Neural crest cell (in vitro differentiated cells): ENCODE results near the gene SORCS2. TPM values are rescaled to one million over a fixed set of nuclear protein-coding genes. Genes with fewer than 3 reads are reported as not detected.

Source experiments
- DNase-seq: peaks from one replicate; pipeline ENCODE4 v3.0.0; 2021; ENCODE audit warnings: low read depth, mixed read lengths, low spot score
- H3K27ac Mint-ChIP-seq: one replicate; pipeline ENCODE4 v1.8.0; 2021; ENCODE audit warnings: mild to moderate bottlenecking, mixed read lengths; ENCODE audit not compliant: unreplicated experiment
- H3K27me3 Mint-ChIP-seq: 2 replicates; pipeline ENCODE4 v1.8.0; 2021; ENCODE audit warnings: low read depth, mild to moderate bottlenecking, mixed read lengths
- H3K36me3 Mint-ChIP-seq: 2 replicates; pipeline ENCODE4 v1.8.0; 2021; ENCODE audit warnings: low read depth, mild to moderate bottlenecking, mixed read lengths
- H3K4me1 Mint-ChIP-seq: 2 replicates; pipeline ENCODE4 v1.8.0; 2021; ENCODE audit warnings: mixed read lengths
- H3K4me3 Mint-ChIP-seq: one replicate; pipeline ENCODE4 v1.8.0; 2021; ENCODE audit warnings: mild to moderate bottlenecking, mixed read lengths
- H3K9me3 Mint-ChIP-seq: 2 replicates; pipeline ENCODE4 v1.8.0; 2021; ENCODE audit warnings: mixed read lengths
- total RNA-seq: library from RNA; stranded (reverse); gene quantifications from 2 replicates; pipeline ENCODE4 v1.2.1, GENCODE V29; 2021
- TF ChIP-seq, protein P1 (sequence below): fragments of 200-600 bp; sonication (generic); conservative IDR thresholded peaks from 2 replicates; pipeline ENCODE4 v1.5.0; 2021; ENCODE audit warnings: antibody characterized with exemption, mild to moderate bottlenecking

Gene SORCS2
- total RNA-seq, 1 donor from 2014 or later, result 1.1 TPM

DNA sequence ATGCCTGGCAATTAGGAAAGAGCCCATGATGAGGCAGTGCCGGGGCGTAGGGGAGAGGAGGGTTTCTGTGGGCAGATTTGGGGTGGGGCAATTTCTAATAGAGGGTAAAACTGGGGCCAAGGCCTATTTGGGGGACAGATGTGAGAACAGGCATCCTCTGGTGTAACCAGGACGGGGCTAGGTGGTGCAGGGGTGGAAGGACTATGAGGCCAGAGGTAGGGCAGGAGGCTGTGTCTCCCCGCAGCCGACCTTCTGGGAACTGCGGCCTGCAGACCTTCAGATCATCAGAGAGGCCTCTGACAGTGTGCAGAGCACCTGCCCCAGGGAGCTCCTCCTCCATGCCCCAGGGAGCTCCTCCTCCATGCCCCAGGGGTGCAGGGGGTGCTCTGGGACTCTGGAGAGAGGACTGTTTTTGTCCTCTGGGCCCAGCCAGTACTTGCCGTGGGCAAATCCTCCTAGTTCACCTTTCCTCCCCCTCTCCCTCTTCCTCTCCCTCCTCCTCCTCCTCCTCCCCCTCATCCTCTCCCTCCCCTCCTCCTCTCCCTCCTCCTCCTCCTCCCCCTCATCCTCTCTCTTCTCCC, 101.9 kb downstream of the SORCS2 start:
- H3K36me3 Mint-ChIP-seq, result no peaks in the 10 kb centered on the region
- DNase-seq, result no peak
- H3K9me3 Mint-ChIP-seq, result no peaks in the 10 kb centered on the region
- H3K27ac Mint-ChIP-seq, result no peak overlapping the region
- TF ChIP-seq, protein P1, sequence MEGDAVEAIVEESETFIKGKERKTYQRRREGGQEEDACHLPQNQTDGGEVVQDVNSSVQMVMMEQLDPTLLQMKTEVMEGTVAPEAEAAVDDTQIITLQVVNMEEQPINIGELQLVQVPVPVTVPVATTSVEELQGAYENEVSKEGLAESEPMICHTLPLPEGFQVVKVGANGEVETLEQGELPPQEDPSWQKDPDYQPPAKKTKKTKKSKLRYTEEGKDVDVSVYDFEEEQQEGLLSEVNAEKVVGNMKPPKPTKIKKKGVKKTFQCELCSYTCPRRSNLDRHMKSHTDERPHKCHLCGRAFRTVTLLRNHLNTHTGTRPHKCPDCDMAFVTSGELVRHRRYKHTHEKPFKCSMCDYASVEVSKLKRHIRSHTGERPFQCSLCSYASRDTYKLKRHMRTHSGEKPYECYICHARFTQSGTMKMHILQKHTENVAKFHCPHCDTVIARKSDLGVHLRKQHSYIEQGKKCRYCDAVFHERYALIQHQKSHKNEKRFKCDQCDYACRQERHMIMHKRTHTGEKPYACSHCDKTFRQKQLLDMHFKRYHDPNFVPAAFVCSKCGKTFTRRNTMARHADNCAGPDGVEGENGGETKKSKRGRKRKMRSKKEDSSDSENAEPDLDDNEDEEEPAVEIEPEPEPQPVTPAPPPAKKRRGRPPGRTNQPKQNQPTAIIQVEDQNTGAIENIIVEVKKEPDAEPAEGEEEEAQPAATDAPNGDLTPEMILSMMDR, result no peak
- peaks cover 24% of the 10 kb centered on the region for H3K4me1 Mint-ChIP-seq
- H3K27me3 Mint-ChIP-seq, result no peaks in the 10 kb centered on the region
- no peak overlapping the region for H3K4me3 Mint-ChIP-seq

DNA sequence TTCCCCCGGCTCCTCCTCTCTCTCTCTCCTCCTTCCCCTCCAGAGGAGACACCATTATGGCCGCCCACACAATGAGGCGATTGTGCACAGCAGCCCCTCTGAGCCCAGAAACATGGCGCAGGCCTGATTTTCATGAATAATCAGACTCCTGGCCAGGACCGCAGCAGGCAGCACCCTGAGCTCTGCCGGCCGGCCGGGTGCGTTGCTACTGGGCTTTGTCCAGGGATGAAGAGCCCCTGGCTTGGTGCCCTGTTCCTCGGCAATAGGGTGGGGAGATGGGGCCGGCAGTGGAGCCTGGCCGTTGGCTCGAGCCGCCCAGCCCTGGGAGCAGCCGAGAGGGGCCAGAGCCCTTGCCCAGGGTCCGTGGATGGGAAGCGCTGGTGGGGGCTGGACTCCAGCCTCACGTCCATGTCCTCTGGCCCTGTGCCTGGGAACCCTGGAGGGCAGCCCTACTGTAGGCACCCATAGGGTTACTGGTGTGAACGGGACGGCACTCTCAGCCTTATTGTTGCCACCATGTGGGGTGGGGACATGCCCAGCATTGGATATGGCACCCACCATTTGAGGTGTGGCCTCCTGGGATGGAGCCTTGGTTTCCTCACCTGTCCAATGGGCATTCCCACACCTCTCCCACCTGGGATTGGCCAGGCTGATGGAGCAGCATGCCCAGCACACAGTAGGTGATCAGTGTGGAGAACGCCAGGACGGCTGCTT, 103.0 kb downstream of the SORCS2 start:
- no peaks in the 10 kb centered on the region for H3K27me3 Mint-ChIP-seq
- H3K4me3 Mint-ChIP-seq, result no peak overlapping the region
- H3K9me3 Mint-ChIP-seq, result no peaks in the 10 kb centered on the region
- peaks cover 27% of the 10 kb centered on the region for H3K4me1 Mint-ChIP-seq
- TF ChIP-seq, protein P1, result no peak
- peak overlapping the region; percentile 88 for H3K27ac Mint-ChIP-seq
- peak; percentile 38 for DNase-seq
- no peaks in the 10 kb centered on the region for H3K36me3 Mint-ChIP-seq

DNA sequence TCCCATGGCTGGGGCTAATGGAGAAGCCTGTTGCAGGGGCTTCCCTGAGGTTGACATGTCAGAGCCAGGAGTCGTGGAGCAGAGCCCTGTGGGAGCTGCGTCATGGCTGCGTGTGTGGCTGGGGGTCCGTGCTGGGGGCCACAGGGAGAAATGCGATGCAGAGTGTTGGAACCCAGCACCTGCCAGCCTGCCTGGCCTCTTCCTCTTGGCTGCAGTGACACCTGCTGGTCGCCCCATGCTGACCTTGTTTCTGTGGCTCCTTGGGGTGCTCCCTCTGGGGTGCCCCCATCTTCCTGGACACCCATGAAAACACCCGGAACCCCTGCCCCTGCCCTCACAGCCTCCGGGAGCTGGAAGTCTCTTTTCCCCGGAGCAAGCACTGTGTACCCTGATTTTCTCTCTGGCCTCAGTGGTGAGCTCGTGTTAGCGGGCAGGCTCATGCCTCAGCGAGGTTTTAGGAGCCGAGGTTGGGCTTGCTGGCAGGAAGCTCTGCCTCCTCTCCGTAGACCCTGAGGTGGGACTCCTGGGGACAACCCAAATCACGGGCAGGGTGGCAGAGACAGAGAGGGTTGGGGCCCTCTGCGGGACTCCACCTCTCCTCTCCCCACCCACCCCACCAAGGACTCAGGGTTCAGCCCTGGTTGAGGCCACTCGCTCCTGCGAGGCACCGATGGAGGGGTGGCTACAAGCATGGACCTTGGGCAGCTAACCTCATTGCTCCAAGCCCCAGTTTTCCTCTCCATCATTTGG, 103.7 kb downstream of the SORCS2 start:
- Mint-ChIP-seq H3K9me3 (no peaks in the 10 kb centered on the region), H3K36me3 (no peaks in the 10 kb centered on the region), H3K4me1 (peaks cover 32% of the 10 kb centered on the region), H3K4me3 (no peak overlapping the region), H3K27me3 (no peaks in the 10 kb centered on the region), H3K27ac (peak overlapping the region; percentile 88)
- TF ChIP-seq, protein P1, result peak; percentile 56
- no peak for DNase-seq

DNA sequence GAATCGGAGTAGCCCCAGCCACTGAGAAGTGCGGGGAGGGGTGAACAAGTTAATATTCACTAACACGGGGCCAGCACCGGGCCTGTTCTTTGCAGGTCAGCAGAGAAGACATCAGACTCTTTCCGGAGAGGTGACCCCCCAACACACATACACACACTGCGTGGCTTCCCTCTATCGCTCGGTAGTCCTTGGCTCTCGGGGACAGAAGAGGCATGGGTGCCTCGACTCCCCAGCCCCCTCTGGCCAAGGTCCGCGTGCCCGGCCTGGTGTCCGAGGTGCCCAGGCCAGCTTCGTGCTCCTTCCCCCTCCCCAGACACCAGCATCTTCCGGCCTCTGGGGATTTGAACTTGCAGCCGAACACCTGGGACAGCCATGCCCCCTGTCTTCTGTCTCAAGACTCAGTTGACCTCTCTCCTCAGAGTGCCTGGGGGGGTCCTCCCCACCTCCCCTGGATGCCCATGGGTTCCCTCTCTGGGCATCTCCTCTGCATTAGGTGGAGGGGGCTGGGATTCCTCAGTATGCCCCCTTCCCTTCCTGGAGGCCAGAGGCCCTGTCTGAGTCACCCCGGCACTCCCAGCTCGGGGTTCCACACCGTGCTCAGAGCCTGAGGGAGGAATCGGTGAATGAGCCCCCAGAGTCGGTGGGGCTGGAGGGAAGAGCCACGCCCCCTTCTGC, 104.5 kb downstream of the SORCS2 start:
- no peak for DNase-seq
- H3K9me3 Mint-ChIP-seq, result no peaks in the 10 kb centered on the region

DNA sequence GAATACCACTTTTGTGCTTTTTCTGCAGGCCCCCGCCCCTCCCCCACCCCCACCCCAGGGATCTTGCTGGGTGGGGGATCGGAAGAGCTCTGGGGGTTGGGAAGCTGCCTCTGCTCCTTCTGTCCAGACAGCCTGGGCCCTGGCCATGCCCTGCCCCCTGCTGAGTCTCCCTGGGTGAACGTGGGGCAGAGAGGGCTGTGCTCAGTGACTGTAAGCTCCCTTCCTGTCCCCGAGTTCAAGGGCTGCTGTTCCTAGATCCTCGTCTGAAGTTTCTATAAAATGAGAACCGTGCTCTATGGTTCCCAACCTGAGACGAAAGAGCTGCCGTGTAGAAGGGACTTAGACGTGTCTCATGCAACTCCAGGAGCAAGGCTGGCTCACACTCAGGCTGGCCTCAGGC, 105.0 kb downstream of the SORCS2 start:
- Mint-ChIP-seq H3K9me3 (no peaks in the 10 kb centered on the region), H3K4me1 (peaks cover 35% of the 10 kb centered on the region), H3K27me3 (no peaks in the 10 kb centered on the region), H3K4me3 (no peak overlapping the region), H3K36me3 (no peaks in the 10 kb centered on the region), H3K27ac (no peak overlapping the region)
- DNase-seq, result no peak
- TF ChIP-seq, protein P1, result no peak

More for the DNA sequence above, 104.5 kb downstream of the SORCS2 start:
- no peak overlapping the region for H3K4me3 Mint-ChIP-seq
- no peaks in the 10 kb centered on the region for H3K27me3 Mint-ChIP-seq
- TF ChIP-seq, protein P1, result no peak
- H3K27ac Mint-ChIP-seq, result no peak overlapping the region
- peaks cover 33% of the 10 kb centered on the region for H3K4me1 Mint-ChIP-seq
- no peaks in the 10 kb centered on the region for H3K36me3 Mint-ChIP-seq
